DND-41 (cell line): ENCODE results near the gene ATP13A3.

Source experiments
- EZH2 ChIP-seq: IDR thresholded peaks from 3 replicates; pipeline ENCODE4 v1.6.1; 2012; ENCODE audit warnings: borderline replicate concordance, low read depth, mild to moderate bottlenecking, moderate library complexity, low read length, inconsistent platforms; ENCODE audit not compliant: severe bottlenecking
- TF ChIP-seq, protein P1 (sequence below): IDR thresholded peaks from 2 replicates; pipeline ENCODE4 v1.5.1; 2012; ENCODE audit warnings: borderline replicate concordance, low read length, moderate library complexity, mild to moderate bottlenecking; ENCODE audit not compliant: poor library complexity, severe bottlenecking; ENCODE audit errors: extremely low read depth

DNA sequence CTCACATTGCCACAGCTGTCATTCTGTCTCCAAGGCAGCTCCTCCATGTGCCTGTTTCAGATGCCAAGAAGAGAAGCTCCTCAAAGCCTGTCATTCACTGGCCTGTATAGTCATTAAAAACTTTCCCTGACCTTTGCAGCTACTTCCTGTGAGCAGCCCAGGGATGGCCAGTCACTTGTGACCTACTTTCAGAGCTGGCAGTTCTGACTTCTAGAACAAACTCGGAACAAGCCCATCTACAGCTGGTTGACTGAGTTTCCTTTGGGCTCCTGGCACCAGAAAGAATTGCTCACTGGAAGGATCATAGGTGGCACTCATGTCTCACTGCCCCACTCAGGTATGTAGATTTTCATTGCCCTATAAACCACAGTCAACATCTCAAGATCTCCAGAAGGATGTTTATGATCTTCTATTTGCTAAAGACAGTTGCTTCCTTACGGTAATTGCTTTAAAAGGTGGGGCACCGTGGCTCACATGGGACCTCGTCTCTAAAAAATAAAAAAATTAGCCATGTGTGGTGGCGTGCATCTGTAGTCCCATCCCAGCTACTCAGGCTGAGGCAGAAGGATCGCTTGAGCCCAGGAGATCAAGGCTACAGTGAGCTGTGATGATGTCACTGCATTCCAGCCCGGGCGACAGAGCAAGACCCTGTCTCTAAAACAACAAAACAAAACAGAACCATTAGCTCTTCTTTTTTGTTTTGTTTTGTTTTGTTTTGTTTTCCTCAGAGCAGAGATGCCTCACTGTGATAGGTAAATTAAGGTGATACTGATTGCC, 11.2 kb upstream of the ATP13A3 start:
- TF ChIP-seq, protein P1, sequence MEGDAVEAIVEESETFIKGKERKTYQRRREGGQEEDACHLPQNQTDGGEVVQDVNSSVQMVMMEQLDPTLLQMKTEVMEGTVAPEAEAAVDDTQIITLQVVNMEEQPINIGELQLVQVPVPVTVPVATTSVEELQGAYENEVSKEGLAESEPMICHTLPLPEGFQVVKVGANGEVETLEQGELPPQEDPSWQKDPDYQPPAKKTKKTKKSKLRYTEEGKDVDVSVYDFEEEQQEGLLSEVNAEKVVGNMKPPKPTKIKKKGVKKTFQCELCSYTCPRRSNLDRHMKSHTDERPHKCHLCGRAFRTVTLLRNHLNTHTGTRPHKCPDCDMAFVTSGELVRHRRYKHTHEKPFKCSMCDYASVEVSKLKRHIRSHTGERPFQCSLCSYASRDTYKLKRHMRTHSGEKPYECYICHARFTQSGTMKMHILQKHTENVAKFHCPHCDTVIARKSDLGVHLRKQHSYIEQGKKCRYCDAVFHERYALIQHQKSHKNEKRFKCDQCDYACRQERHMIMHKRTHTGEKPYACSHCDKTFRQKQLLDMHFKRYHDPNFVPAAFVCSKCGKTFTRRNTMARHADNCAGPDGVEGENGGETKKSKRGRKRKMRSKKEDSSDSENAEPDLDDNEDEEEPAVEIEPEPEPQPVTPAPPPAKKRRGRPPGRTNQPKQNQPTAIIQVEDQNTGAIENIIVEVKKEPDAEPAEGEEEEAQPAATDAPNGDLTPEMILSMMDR: no peak
- no peak for TF ChIP-seq EZH2
